ENCODE data around the gene RFESD. TPM values are rescaled to one million over a fixed set of nuclear protein-coding genes. Genes with fewer than 3 reads are reported as not detected.
A peak's percentile ranks its signal among the peaks of the same experiment; 100 is the strongest.

The RFESD gene
- total and polyA plus RNA-seq, 2 of the 13 experiments (the other 11 are each of a cell fraction or from before 2014, with no cell fraction given): 1.1 to 2.2 TPM

GRCh38 chr5:95646569-95647431 is at the start of gene RFESD (continued):
- TF ChIP-seq SNAPC4 (CRISPR knock-in tag; IDR thresholded peaks at IDR 0.05): no peak
- TF ChIP-seq MEIS1 (CRISPR knock-in tag; IDR thresholded peaks at IDR 0.05; ENCODE audit: borderline replicate concordance): peak; percentile 35; the same call in 1 of the 2 replicates
- TF ChIP-seq BCLAF1 (IDR thresholded peaks at IDR 0.05): no peak
- TF ChIP-seq HOXD1 (CRISPR knock-in tag; IDR thresholded peaks at IDR 0.05): peak; percentile 52; the same call in 1 of the 2 replicates
- TF ChIP-seq ZNF280B (CRISPR knock-in tag; IDR thresholded peaks at IDR 0.05; ENCODE audit: borderline replicate concordance): peak; percentile 16; the same call in 1 of the 2 replicates
- no peak; the same call in 1 of the 2 replicates for TF ChIP-seq AHDC1 (CRISPR knock-in tag; IDR thresholded peaks at IDR 0.05; ENCODE audit: borderline replicate concordance)
- TF ChIP-seq ZNF704 (CRISPR knock-in tag; IDR thresholded peaks at IDR 0.05; ENCODE audit: borderline replicate concordance): peak; percentile 69; the same call in 1 of the 2 replicates
- peak; percentile 85 for TF ChIP-seq MXD3 (CRISPR knock-in tag; IDR thresholded peaks at IDR 0.05)
- no peak for TF ChIP-seq ZNF530 (CRISPR knock-in tag; IDR thresholded peaks at IDR 0.05; ENCODE audit: low read depth)
